Activated CD4-positive, alpha-beta T cell treated with anti-CD3 and anti-CD28 coated beads, Interleukin-2, amount 50 U/mL, for 4 hours (primary cell): ENCODE results near the gene CAPZB.

Experiments used
- DNase-seq, 2 experiments: peaks; one replicate each; pipeline ENCODE4 v3.0.0-alpha.2; 2020

The CAPZB gene

GRCh38 chr1:19381261-19381660 lies 104.1 kb downstream of the CAPZB start:
- no peak for DNase-seq

DNA sequence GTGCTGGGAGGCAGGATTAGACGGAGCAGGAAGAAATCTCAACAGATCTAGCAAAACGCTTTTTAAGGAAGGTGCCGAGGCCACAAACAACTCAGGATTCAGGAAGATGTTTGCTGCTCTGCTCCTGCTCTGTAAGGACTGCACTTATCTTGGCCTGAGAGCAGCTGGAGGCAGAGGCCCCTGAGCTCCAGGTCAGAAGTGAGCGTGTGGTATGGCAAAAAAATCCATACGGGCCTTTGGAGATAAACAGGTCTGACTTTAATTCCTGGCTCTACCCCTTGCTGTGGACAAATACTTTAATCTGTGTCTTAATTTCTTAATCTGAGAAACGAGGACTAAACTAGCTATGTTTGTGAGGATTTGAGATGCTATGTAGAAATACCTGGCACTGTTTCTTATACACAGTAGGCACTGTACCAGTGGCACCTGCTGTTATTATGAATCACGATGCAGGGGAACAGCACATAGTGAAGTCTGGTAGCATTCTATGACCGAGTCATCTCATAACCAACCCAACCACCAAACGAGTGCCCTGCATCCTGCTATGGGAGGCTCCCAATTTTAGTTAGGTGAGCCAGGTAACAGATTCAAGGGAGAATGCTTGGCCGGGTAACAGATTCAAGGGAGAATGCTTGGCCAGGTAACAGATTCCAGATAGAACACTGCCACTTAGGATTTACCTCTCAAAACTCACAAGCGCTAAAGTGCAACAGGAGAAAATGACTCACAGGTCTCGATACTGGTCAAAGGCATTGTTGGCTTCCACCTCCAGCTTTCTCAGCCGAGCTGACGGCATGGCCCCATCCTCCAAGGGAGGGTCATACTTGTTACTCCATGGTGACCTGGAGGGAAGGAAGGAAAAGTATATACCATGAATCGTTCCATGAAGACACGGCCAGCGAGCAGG lies 107.3 kb downstream of the CAPZB start:
- DNase-seq = no peak

- DNase-seq = no peak
Measured at GRCh38 chr1:19376428-19377372, 108.6 kb downstream of the CAPZB start.

GRCh38 chr1:19375631-19376400 lies 109.5 kb downstream of the CAPZB start:
- DNase-seq = no peak

DNA sequence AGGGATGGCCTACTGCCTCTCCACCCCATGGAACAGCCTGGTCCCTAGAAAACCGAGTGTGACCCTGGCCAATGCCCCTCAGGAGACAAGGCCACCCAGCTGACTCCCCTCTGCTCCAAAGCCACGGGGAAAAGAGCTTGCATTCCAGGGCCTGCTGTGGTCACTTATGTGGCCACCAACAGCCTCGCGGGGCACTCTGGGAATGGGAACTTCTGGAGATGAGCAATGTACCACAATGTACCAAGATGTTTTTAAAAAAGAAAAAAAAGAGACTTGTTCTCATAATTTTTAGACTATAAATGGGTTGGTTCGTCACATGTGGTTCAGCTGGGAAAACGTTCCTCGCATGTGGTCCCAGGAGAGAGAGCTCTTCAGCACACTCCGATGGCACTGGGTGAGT lies 110.4 kb downstream of the CAPZB start:
- no peak for DNase-seq

DNA sequence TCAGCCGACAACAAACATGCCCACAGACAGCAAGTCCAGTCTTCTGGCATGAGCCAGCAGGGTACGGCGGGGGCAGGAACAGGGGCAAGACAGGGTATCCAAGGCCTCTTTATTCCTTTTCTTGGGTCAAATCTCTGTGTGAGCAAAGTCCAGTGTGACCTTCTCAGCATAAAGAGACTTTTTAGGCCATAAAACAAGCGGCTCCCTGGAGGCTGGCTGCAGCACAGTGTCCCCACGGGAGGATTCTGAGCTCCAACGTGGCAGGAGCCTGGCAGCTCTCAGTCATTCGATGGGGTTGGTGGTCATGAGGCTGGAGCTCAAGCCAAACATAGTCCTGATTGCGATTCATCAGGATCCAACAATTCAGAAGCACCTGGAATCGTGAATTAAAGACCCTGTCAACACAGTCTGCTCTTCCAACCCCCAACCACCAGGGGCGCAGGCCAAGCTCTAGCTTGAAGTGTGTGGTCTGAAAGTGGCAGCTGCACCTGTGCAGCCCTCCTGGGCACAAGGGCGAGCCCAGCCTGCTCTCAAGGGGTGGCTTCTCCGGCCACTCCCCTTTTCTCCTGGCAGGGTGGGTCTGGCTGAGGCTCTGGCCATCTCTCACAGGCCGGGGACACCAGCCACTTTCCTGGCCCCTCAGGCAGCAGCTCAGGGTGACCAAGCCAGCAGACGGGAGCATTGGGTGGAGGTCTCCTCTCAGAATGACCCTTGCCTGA lies 111.1 kb downstream of the CAPZB start:
- no peak for DNase-seq

DNA sequence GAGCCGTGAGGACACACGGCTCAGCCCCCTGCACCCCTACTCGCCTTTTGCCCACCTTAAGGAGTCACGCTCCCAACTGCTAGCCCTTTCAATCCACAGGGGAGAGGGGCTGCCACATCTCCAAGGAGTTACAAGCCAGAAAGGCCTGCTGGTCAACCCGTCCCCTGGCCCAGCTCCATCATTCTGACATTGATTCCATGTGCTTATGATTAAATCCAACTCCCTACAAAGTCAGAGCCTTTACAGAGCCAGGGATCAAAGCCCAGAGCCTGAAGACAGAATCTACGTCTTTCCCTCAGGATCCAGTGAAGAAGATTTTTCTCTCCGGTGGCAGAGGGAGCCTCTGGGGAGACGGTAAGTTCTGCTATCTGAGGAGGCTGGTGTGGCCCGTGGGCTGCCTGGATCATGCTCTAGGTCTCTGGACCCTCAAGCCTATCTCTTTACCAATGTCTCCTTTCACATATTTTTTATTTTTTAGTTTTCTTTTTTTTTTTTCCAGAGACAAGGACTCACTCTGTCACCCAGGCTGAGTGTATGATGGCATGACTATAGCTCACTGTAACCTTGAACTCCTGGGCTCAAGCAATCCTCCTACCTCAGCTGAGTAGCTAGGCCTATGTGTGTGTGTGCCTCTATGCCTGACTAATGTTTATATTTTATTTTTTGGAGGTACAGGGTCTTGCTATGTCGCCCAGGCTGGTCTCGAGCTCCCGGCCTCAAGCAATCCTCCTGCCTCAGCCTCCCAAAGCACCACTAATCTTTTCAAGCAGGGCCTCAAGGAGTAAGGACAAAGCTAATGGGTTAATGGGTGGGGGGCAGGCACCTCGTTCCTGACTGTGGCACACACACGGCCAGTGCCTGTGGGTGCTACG lies 111.9 kb downstream of the CAPZB start:
- DNase-seq = no peak

DNA sequence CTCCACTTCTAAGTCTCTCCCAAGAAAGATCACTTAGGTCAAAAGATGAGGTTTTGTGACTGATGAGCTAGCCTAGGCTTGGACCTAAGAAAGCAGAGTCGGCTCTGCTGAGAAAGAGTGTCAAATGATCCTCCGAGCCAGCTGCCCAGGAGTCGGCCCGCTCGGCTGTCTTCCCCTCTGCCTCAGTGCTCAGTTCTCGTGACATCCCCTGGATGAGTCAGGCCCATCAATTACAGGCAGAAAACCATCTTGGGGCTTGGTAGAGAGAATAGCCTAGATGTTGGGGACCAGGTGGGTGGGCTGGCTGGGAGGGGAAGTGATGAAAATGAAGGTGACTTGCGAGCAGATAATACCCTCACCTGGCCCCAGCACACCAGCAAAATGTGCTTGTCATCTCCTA lies 112.7 kb downstream of the CAPZB start:
- no peak for DNase-seq

GRCh38 chr1:19372136-19372514 lies 113.2 kb downstream of the CAPZB start:
- DNase-seq = no peak

- DNase-seq = no peak
Measured at GRCh38 chr1:19371226-19372135, 113.9 kb downstream of the CAPZB start.

- no peak for DNase-seq
Measured at GRCh38 chr1:19370453-19371170, 114.7 kb downstream of the CAPZB start.

DNA sequence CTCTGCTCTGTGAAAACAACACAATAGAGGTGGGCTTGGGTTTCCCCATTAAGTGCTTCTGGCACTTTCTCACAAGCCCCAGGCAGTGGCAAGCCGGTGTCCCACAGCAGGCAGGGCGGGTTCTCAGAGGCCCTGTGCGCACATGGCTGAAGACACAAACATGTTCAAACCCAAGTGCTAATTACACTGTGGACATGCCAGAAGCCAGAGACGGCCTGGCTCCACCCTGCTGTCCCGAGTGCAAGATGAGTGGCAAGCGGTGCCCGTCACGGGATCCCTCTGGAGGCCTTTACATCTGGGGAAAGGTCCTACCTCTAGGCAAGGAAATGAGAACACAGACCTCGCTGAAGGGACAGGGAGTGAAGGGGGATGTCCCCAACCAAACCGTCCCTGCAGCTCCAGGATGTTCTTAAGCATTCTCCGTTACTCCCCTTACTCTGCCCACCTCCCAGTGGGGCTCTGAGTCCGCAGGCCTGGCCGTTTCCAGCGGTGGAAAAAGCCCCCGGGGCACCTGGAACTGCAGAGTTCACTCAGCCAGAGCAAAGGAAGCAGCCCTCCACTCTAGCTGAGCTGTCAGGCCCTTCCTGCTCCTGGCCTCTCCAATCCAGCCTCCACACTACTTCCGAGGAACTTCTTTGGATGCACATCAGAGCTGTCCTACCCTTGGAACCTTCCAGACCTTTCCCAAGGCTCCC lies 115.8 kb downstream of the CAPZB start:
- DNase-seq = no peak

- no peak for DNase-seq
Measured at GRCh38 chr1:19368964-19369363, 116.4 kb downstream of the CAPZB start.

- DNase-seq = no peak
Measured at GRCh38 chr1:19368050-19368449, 117.3 kb downstream of the CAPZB start.

- no peak for DNase-seq
Measured at GRCh38 chr1:19367584-19368041, 117.7 kb downstream of the CAPZB start.

- no peak for DNase-seq
Measured at GRCh38 chr1:19366599-19367536, 118.5 kb downstream of the CAPZB start.

GRCh38 chr1:19365721-19366120 lies 119.6 kb downstream of the CAPZB start:
- DNase-seq = no peak
